ENCODE results near the gene AFDN. TPM values are rescaled to one million over a fixed set of nuclear protein-coding genes. Genes with fewer than 3 reads are reported as not detected.

The AFDN gene
- total and polyA plus RNA-seq, 2 of the 8 experiments (the other 6 are each of a cell fraction or from before 2014, with no cell fraction given) = 53.4 to 192 TPM

DNA sequence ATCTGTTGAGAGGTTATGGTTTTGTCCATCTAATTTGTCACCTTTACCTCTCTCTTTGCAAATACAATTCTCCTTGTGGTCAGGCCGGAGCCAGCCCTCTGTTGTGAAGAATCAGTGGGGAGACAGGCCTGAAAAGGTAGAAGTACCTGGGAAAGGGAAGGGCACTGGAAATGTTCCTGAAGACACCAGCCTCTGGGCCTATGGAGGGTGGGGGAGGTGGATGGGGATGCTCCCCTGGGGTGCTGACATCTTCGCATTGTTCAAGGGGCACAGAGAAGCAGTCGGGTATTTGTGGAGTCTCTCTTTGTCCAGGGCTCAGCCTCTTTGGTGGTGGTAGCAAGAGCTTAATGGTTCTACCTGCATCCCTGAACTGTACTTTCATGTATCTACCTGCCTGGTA, 24.4 kb upstream of the AFDN start:
- H4K5ac ChIP-seq (ENCODE audit: insufficient read length, low read depth, low read length) = no peak overlapping the region
- TF ChIP-seq, protein P1, sequence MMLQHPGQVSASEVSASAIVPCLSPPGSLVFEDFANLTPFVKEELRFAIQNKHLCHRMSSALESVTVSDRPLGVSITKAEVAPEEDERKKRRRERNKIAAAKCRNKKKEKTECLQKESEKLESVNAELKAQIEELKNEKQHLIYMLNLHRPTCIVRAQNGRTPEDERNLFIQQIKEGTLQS (IDR thresholded peaks at IDR 0.05; ENCODE audit: insufficient read depth, low read depth, low read length) = no peak
- TF ChIP-seq SIN3A (conservative IDR thresholded peaks at IDR 0.05 in 1 of 2, IDR thresholded peaks at IDR 0.05 in 1 of 2; ENCODE audit: low read depth in 1 of 2, low read length in 2 of 2) (no peak), CREB1 (IDR thresholded peaks at IDR 0.05) (no peak), EGR1 (IDR thresholded peaks at IDR 0.05; ENCODE audit: borderline replicate concordance, low read depth, low read length) (no peak), USF2 (IDR thresholded peaks at IDR 0.05; ENCODE audit: low read length) (no peak), ASH2L (IDR thresholded peaks at IDR 0.05; ENCODE audit: low read length) (no peak), CEBPB (IDR thresholded peaks at IDR 0.05; ENCODE audit: low read depth, low read length) (no peak), CHD2 (IDR thresholded peaks at IDR 0.05; ENCODE audit: low read length) (no peak), FOSL1 (IDR thresholded peaks at IDR 0.05; ENCODE audit: insufficient read depth, low read depth, low read length) (no peak), CTCF (IDR thresholded peaks at IDR 0.05; ENCODE audit: control extremely low read depth in 1 of 3, insufficient read depth in 1 of 3, low read depth in 1 of 3, low read length in 3 of 3) (no peak)

More for the DNA sequence above, 24.4 kb upstream of the AFDN start:
- Histone ChIP-seq H2AFZ (ENCODE audit: low read length) (no peak overlapping the region), H3K36me3 (ENCODE audit: control insufficient read depth in 2 of 4, insufficient read depth in 4 of 4, low read length in 3 of 4) (no peaks in the 10 kb centered on the region), H2BK120ac (replicated peaks; ENCODE audit: low read depth, low read length) (no peak overlapping the region), H3K4me3 (ENCODE audit: extremely low read depth in 1 of 4, insufficient read depth in 2 of 4, low read depth in 3 of 4, low read length in 4 of 4) (no peak overlapping the region), H3K79me1 (ENCODE audit: low read depth, low read length) (no peaks in the 10 kb centered on the region), H2BK20ac (ENCODE audit: low read length) (no peak overlapping the region), H3K14ac (ENCODE audit: insufficient read length) (no peak overlapping the region), H2AK5ac (ENCODE audit: low read depth, low read length) (no peak overlapping the region), H3K27me3 (replicated peaks in 1 of 4; ENCODE audit: control insufficient read depth in 3 of 4, extremely low read depth in 1 of 4, insufficient read depth in 3 of 4, low read length in 3 of 4) (no peaks in the 10 kb centered on the region; a peak in 1 of 7 replicates), H4K91ac (replicated peaks; ENCODE audit: insufficient read length, low read length) (no peak overlapping the region), H3K9me3 (ENCODE audit: insufficient read depth in 2 of 2, low read depth in 1 of 2, low read length in 1 of 2) (no peaks in the 10 kb centered on the region), H2BK15ac (ENCODE audit: low read length) (no peak overlapping the region), H3K27ac (ENCODE audit: low read depth, low read length) (no peak overlapping the region), H3K23me2 (ENCODE audit: low read depth, low read length) (no peaks in the 10 kb centered on the region), H2BK12ac (ENCODE audit: low read depth, low read length) (no peak overlapping the region), H4K20me1 (replicated peaks in 1 of 2; ENCODE audit: control insufficient read depth in 1 of 2, insufficient read depth in 2 of 2, low read length in 2 of 2) (no peaks in the 10 kb centered on the region), H3K4ac (replicated peaks; ENCODE audit: insufficient read length, low read depth, low read length) (no peak overlapping the region), H3K4me1 (replicated peaks in 1 of 4; ENCODE audit: control insufficient read depth in 3 of 4, insufficient read depth in 4 of 4, low read length in 3 of 4) (peaks cover 0 to 7% (median 3%) of the 10 kb centered on the region in 4 experiments; a peak in 4 of 7 replicates), H3K79me2 (ENCODE audit: control insufficient read depth in 1 of 2, insufficient read depth in 2 of 2, low read length in 2 of 2) (no peaks in the 10 kb centered on the region), H3K4me2 (ENCODE audit: insufficient read depth in 1 of 2, low read depth in 2 of 2, low read length in 2 of 2) (no peak overlapping the region), H2BK5ac (ENCODE audit: low read depth, low read length) (no peak overlapping the region), H4K8ac (ENCODE audit: extremely low read depth, insufficient read depth, low read length) (no peak overlapping the region), H3K56ac (replicated peaks; ENCODE audit: insufficient read length, low read depth, low read length) (no peak overlapping the region), H3K23ac (ENCODE audit: insufficient read length) (no peak overlapping the region), H3K9ac (replicated peaks in 1 of 4; ENCODE audit: extremely low read depth in 1 of 4, low read depth in 3 of 4, low read length in 3 of 4) (no peak overlapping the region), H3K18ac (ENCODE audit: extremely low read depth, low read length) (no peak overlapping the region)
- CTCF ChIA-PET (ENCODE audit: partially characterized antibody) = no interaction called here
- POLR2A ChIA-PET (ENCODE audit: partially characterized antibody) = no interaction called here
- FAIRE-seq = no peak
- WGBS, 2 experiments (ENCODE audit: extremely low coverage in 1 of 2, insufficient coverage in 1 of 2, insufficient read length in 1 of 2, insufficient replicate concordance in 2 of 2, low coverage in 1 of 2, low lambda C conversion rate in 2 of 2, missing lambda C conversion rate in 1 of 2) = 92% methylated on average over 3 of the region's 3 CpGs; no CpG with 5 or more reads in 1 of the 2 experiments
- DNase-seq (ENCODE audit: low read depth in 1 of 2, low spot score in 2 of 2) = peak in 1 of 2 experiments; percentile 36

Measured in H1 (cell line).